Inflammatory macrophage treated with lipopolysaccharide for 1 hour (primary cell): ENCODE measurements around the gene RDX.

Source experiments
- DNase-seq, 2 donors: peaks; one replicate each; pipeline ENCODE4 v3.0.0-alpha.2; 2020 to 2022

The RDX gene

DNA sequence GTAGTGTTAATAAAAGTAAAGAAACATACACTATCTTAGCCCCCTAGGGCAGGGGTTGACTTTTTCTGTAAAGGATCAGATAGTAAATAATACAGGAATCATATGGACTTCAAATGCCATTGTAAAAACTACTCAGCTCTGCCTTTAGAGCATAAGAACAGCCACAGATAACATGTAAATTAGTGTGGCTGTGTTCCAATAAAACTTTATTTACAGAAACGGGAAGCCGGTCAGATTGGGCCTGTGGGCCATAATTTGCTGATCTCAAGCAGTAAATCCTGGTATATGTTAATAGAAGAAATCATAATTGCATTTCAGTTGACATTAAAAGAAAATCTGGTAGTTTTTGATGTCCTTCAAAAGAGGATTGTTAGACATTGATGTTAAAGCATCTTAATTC lies 126.7 kb downstream of the RDX start:
- DNase-seq: no peak

DNA sequence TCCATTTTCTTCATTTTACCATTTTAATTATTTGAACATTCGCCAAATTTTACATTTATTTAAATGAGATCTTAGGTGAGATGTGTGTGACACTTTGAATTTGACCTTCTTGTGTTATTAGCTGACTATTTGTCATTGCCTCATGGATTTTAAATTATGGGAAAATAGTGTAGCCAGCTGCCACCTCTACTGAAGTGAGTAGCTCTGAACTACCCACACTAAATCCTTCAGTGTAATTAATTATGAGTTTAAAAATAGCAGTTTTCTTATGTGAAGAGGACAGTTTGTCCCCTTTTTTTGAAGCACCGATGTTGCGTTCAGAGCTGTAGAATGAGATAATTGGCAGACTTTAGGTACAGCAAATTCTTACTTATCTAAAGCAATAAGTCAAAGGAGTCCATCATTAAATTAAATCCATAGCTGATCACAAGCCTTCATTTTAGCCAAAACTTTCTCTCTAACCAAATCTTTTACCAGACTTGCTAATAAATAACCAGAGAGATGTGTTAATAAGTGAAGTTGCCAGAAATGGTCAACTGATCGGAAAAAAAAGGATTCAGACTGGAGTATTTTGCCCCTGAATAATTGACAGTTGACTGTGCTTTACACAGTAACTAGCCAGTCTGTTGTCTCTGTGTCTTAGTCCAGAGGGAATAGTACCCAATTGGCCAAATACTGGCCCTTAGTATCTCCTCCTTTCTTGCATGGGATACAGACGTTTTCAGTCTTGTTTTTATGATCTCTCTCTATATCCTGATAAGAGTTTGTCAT lies 128.2 kb downstream of the RDX start:
- no peak for DNase-seq

DNA sequence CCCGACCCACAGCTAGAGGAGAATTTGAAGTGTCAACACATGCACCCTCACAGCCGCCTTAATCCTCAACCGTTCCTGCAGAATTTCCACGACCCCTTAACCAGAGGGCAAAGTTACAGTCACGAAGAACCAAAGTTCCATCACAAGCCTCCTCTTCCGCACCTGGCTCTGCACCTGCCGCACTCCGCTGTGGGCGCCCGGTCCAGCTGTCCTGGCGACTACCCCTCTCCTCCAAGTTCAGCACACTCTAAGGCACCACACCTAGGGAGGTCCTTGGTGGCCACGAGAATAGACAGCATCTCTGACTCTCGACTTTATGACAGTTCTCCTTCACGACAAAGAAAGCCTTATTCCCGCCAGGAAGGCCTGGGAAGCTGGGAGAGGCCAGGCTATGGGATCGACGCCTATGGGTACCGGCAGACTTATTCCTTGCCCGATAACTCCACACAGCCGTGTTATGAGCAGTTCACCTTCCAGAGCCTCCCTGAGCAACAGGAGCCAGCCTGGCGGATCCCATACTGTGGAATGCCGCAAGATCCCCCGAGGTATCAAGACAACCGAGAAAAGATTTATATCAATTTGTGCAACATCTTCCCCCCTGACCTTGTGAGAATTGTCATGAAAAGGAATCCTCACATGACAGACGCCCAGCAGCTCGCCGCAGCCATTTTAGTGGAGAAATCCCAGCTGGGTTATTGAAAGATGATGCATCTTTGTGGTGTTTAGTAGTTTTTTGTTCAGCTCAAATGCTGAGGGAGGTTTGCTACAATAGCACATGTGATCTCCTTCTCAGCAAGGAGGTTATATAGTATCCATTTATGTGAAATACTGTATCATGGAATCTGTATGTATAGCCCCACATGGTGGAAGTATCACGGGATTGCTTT lies 131.1 kb downstream of the RDX start:
- no peak for DNase-seq

DNA sequence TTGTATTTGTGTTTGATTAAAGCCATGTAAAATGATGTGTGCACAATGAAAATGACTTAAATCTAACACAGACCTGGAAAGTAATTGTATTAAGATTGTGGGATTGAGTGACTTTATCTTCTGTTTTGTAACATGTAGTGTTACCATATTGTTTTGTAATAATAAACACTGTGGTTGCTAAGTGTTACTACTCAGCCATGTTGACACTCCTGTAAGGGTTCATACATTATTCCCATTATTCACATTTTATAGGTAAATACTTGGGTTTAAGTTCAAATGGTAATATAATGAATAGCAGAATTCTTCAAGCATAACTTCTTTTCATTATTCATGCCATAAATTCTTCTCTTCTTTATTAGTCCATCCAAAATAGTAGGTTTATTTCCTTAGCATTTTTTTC lies 134.2 kb downstream of the RDX start:
- DNase-seq: peak in 1 of 2 donors; percentile 25

DNA sequence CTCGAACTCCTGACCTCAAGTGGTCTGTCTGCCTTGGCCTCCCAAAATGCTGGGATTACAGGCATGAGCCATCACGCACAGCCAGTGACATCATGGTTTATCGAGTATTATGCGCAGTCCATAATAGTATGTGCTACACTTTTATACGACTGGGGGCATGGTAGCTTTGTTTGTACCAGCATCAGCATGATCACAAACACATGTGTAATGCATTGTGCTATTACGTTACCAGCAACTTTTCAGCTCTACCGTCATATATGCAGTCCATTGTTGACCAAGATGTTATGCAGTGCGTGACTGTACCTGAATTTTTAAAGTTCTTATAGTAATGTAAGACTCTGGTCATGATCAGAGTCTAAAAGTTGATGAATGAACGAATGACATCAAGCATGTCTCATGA lies 135.4 kb downstream of the RDX start:
- no peak for DNase-seq

DNA sequence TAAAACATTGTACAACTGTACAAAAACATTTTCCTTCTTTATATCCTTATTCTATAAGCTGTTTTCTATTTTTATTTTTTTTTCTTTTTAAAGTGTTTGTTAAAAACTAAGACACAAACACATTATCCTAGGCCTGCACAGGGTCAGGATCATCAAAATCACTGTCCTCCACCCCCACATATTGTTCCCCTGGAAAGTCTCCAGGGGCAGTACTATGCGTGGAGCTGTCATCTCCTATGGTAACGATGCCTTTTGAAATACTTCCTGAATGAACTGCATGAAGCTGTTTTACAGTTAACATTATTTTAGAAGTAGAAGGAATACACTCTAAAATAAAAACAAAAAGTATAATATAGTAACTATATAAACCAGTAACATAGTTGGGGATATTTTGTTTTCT lies 136.0 kb downstream of the RDX start:
- no peak for DNase-seq

DNA sequence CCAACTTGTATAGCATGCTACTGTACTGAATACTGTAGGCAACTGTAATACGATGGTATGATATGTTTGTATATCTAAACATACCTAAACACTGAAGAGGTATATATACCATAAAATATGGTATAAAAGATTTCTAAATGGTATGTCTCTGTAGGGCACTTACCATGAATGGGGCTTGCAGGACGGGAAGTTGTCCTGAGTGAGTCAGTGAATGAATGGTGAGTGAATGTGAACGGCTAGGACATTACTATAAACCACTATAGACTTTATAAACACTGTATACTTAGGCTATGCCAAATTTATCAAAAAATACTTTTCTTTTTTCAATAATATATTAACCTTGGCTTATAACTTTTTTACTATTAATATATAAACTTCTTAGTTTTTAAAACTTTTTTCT lies 136.4 kb downstream of the RDX start:
- DNase-seq: no peak

DNA sequence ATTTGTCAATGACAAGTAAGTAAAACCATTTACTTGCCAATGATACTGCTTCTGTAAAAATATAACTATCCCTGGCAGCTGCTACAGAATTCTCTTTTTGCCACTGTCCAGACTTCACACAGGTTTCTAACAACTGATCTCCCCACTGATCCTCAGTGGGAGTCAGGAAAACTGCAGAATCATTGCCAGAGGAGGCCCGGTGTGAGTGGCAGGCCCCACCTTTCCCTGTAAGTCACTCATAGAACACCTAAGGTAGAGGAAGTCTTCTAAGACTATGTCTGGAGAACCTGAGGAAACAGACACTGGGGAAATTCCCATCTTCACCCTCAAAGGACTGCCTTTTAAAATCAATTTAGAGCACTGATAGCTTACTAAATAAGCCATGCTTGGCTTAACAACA lies 136.9 kb downstream of the RDX start:
- DNase-seq: no peak

DNA sequence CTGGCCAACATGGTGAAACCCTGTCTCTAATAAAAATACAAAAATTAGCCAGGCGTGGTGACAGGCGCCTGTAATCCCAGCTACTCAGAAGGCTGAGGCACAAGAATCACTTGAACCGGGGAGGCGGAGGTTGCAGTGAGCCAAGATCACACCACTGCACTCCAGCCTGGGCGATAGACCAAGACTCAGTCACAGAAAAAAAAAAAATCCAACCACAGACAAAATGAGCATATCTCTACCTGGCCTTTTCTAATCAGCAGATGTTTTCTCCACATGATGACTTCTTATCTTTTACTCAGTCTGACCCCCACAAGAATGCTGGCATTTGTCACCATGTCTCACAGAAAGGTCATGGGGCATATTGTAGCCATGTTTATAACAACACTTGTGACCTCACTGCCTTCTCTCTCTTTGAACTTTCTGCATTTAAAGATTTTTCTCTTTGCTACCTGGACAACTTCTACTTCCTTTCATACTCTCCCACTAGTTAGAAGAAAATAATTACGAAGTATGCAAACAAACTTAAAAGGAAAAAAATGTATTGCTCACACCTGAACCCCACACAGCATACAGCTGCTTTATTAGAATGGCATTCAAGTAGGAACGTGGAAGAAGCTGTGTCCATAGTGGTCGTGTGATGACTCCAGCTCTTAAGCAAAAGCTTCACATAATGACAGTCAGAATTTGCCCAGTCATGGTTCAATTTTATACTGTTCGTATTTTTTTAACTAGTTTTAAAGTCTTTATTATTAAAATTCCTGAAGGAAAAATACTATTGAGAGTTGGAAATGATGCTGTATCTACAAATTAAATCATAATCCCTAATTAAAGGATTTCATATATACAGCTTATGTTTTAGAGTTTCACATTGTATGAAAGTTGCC lies 137.9 kb downstream of the RDX start:
- no peak for DNase-seq

DNA sequence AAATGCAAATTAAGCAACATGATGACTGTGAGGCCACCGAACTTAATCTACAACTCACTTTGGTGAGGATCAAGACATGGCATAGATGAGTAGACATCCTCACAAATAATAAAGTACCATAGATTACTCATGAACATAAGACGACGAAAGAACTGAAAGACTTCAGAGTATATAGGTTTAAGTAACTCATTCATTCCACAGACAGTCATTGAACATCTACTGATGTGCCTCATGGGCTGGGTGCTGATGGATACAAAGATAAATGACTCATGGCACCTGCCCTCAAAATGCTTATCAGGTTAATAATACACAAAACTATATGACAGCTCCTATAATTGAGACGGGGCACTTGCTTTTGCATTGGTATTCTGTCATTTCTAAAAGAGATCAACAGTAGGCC lies 139.9 kb downstream of the RDX start:
- DNase-seq: no peak

DNA sequence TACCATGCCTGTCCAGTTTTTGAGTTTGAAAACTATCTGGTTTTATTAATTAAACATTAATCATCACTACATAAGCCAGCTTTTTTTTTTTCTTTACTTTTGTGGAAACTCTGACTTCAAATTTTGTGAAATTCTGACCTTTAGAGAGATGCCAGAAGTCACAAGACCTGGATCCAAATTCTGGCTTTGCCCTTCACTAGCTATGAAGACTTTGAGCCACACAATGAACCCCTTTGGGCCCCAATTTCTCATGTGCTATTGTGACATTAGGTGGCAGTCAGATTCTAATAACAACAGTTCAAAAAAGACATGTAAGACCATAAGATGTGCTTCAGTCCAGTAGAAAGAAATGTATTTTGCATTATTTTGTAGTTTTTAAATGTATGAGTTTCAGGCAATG lies 142.9 kb downstream of the RDX start:
- DNase-seq: no peak

DNA sequence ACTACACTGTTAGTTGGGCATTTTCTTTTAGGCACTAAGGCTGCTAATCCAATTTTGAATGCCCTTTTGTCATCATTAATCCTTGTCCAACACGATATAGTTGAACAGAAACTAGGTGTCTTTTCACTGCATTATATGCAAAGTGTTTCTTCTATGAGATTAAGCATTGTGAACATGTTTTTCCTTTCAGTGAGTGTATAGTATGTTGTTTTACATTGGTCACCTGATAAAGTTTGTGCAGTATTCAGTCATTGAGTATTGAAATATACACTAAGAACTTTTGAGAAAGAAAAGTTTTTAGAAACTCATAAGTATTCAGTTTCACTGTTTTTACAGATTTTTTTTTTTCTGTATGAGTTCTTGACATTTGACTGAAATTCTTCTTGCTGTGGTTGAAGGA lies 144.2 kb downstream of the RDX start:
- DNase-seq: no peak

DNA sequence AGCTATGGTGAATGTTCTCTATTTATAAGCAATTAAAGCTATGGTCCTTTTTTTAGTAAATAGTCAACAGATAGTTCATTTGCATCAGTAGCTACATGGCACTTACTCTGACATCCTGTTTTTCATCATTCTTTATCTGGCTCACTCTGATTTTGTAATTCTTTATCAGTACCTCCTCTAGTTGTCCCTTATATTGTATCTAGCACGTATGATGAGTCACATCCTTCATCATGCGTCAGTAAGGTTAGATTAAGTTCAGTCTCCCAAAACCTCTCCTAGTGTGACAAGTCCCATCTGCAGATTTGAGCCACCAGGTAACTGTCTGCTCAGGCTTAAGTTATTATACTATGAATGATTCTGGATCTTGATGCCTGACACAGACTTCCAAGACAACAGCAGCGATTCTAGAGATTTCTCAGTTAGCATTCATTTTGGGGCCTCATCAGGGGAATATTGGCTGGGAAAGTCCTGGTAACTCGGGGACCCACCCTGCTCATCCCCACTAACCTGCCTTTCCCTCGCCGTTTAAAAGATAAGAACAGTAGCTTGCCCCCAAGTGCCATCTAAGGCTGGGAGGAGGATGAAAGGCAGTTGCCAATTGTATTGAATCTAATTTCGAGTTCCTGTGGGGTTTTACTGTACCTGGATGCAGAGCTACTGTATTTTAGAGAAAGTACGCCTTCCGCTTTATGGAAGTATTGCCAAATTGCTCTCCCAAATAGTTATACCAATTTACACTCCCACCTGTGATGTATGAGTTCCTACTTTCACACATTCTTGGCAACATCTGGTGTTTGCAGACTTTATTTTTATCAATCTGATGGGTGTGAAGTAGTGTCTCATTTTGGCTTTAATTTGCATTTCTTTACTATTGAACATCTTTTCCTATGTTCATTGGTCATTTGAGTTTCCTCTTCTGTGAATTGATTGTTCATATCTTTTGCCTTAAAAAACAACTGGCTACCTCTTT lies 147.4 kb downstream of the RDX start:
- DNase-seq: peak in 1 of 2 donors; percentile 22

DNA sequence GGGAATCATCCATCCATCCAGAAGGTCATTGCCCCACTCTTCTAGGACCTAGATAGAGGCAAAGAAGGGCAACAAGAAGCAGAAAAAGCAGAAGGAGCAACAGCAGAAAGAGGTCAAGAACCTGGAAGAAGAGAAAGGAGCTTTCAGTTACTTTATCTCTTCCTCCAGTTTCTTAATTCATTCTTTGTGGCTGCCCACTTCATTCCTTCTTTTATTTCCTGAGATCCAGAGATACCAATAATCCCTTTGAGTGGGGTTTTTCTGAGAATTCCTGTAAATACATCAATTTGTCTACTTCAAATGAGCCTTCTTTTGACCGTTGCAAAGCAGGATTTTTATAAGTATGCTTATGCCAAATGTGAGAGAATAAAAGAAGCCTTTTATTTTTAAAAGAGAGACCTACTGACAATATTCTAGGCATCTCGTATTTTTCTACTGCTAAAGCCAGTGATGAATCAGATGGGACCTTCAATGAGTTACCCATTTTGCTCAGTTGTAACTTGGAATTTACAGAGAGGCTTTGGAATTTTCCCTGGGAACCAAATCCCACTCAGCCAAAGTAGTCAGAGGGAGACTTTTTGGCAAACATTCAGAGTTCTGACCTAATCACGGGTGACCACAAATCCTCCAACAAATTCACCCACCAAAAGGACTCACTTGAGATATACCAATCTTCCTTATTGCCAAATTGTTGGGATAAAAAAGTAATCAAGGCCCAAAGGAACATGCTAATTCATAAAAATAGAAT lies 148.3 kb downstream of the RDX start:
- peak in 1 of 2 donors; percentile 10 for DNase-seq

DNA sequence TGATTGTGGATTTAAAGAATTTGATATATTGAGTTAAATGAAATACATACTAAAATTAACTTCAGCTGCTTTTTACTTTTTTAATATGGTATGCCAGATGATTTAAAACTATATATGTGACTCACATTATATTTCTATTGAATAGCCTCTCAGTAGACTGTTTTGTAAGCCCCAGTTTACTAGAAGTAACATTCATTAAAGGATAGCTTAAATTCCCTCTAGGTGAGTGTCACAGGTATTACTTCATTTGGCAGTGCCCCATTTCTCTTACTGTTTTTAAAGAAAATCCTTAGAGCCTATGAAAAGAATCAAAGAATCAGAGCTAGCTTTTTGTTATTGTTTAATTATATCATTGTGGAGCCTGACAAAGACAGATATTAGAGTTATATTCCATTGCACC lies 154.6 kb downstream of the RDX start:
- DNase-seq: no peak

DNA sequence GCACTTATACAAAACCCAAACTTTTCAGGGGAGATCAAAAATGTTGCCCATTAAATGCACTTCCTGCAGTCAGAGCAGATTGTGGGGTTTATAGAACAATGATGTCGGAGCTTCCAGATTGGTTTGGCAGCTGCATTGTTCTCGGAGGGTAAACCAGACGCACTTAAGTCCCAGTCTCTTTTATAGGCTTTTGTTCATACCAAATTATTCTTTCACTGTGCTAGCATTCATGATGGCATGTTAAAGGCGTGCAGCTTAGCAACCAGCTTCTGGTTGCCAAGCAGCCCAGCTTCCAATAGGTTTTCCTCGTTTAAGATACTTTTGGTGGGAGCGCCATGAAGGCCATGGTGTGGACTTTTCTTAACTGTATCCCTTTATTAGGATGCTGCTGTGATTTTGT lies 162.3 kb downstream of the RDX start:
- DNase-seq: no peak

DNA sequence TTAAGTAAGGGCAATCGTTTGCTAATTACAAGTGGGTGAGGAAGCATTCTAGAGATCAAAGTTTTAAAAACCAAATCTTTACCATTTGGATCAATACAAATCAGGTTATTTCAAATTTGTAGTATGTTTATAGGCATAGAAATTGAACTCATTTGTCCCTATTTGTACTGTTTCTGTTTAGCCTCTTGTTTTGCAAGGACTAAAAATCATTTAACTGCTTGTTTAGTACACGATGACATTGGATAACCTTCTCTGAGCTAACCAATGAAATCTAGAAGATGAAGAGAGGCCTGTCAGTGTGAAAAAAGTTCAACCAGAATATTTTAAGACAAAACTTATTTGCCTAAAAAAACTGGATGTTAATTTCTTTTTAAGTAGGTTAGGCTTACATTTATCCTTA lies 163.3 kb downstream of the RDX start:
- no peak for DNase-seq

DNA sequence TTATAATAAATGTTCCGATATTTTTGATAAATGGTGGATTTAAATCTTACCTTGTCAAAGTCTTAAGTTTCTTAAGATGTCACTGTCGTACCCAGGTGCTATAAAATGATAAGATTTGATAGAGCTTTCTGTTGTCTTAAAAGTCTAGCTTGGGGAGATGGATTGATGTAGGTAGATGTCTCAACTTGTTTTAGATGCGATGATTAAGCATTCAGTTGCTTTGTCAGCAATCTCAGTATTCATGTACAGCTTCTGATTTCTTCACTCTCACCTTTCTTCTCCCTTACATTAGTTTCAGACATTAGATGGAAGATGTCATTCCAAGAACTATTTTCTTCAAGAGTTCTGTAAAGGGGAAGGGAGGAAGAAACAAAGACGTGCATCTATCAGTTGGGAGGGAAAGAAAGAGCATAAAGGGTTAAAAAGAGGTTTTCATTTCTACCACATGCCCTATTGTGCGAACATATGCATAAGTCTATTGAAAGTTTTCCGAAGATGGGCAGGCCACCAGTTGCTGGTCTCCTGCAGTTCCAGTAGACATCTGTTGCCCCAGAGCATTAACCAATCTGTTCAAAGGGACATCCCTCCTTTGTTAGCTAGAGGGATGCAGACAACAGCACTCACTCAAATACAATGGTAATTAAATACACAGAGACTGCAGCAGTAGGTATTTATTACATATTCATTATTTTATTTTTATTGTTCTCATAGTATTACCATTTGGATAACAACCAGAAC lies 164.9 kb downstream of the RDX start:
- no peak for DNase-seq

DNA sequence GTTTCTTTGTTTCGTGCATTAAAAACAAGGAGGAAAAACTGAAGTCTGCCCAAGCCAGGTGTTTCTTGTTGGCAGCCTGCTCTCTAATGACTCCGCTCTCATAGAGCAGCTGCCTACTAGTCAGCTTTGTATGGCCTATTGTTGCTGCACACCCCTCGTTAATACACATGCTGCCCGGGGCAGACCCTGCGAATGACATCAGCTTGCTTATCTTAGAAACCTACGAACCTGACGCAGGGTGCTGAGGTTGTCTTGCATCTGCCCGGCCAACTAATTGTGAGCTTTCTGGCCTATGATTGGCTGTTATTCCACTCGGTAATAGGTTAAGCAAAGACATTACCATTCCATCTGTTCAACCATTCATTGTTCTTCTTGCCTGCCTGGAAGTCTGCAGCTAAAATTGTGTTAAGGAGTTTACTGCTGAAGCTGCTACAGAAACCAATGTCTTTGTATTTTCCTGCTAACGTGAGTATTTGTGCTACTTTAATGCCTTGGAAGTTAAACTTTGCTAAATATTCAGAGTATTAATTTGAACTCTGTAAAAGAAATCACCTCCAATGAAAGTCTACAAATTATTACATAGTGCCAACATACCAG lies 165.7 kb downstream of the RDX start:
- DNase-seq: no peak

DNA sequence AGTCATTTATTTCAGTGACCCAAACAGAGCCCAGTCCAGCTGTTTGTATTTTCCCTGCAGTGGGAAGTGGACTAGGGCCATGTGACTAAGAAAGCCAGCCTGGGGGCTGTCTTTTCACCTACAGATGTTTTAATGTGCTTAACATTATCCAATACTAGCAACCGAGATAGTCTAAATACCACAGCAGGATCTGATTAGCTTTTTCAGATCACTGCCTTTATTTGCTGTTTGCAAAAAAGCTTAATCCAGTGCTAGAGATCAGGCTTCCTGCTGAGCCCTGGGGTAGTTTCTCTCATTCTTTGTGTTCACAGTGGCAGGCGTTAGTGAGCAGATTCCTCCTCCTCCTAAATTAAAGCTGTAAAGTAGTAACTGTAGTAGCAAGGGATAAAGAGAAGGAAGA lies 168.3 kb downstream of the RDX start:
- DNase-seq: no peak
